HFFc6 (cell line): ENCODE measurements around the gene WASF3. TPM values are rescaled to one million over a fixed set of nuclear protein-coding genes. Genes with fewer than 3 reads are reported as not detected.

Experiments
- DNase-seq: peaks from one replicate; pipeline ENCODE4 v3.0.0-alpha.2; 2018
- H3K27ac Mint-ChIP-seq: 2 replicates; pipeline ENCODE4 v1.8.0; 2020; ENCODE audit warnings: mild to moderate bottlenecking, mixed read lengths
- H3K27me3 Mint-ChIP-seq: 2 replicates; pipeline ENCODE4 v1.8.0; 2021; ENCODE audit warnings: mild to moderate bottlenecking, moderate library complexity, mixed read lengths; ENCODE audit not compliant: insufficient read depth
- H3K36me3 Mint-ChIP-seq: 2 replicates; pipeline ENCODE4 v1.8.0; 2021; ENCODE audit warnings: low read depth, mixed read lengths
- H3K4me1 Mint-ChIP-seq: 2 replicates; pipeline ENCODE4 v1.8.0; 2020; ENCODE audit warnings: low read depth, mixed read lengths
- H3K4me3 Mint-ChIP-seq: 2 replicates; pipeline ENCODE4 v1.8.0; 2020; ENCODE audit warnings: mild to moderate bottlenecking, moderate library complexity, mixed read lengths
- H3K9me3 Mint-ChIP-seq: 2 replicates; pipeline ENCODE4 v1.8.0; 2020; ENCODE audit warnings: mild to moderate bottlenecking, mixed read lengths
- CTCF ChIP-seq: fragments of 200-600 bp; sonication (generic); IDR thresholded peaks from 2 replicates; pipeline ENCODE4 v1.5.0; 2021; ENCODE audit warnings: antibody characterized with exemption, mild to moderate bottlenecking
- total RNA-seq, 6 experiments: library from RNA; stranded (reverse); fragmentation: NEBNext Ultra II Directional; extraction: Animal tissue kit (Norgen Biotek cat#: 25700); gene quantifications; 2 replicates in 1 of 6; 3 replicates in 5 of 6; pipeline ENCODE4 v1.2.3, GENCODE V29; 2021

WASF3 gene
- total RNA-seq, 6 experiments from 2014 or later: 26.4 to 32.9 (median 28.2) TPM

DNA sequence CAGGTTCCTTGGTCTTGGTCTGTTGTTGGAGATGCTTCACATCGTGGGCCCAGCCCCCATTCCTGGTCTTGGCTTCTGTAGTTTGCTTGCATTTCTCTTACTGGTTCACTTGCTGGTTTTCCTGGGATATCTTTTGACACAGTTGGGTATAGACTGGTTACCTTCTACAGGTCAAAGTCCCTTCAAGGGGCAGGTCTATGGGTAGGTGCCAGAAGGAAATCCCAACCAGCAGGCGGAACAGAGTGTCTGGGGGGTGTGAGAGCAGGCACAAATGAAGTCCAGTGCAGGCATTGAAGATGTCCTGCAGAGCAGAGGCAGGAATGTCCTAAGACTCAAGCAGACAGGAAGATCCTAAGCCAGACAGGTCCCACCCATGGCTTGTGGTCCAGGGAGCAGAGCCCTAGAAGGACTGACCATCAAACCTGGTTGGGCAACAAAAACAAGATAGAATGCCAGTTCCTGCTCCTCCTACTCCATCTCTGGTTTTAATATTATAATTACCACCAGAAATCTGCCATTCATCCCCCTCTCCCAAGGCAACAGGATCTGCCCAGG is 17.7 kb upstream of the WASF3 start:
- TF ChIP-seq CTCF: no peak
- Mint-ChIP-seq H3K4me3 (no peak overlapping the region), H3K27ac (no peak overlapping the region), H3K9me3 (no peaks in the 10 kb centered on the region), H3K4me1 (no peaks in the 10 kb centered on the region), H3K27me3 (peaks cover 50% of the 10 kb centered on the region), H3K36me3 (no peaks in the 10 kb centered on the region)
- DNase-seq: no peak

GRCh38 chr13:26540334-26540733 is 17.1 kb upstream of the WASF3 start:
- H3K9me3 Mint-ChIP-seq: no peaks in the 10 kb centered on the region
- H3K27me3 Mint-ChIP-seq: peaks cover 50% of the 10 kb centered on the region
- no peak for DNase-seq
- H3K4me1 Mint-ChIP-seq: no peaks in the 10 kb centered on the region
- no peak overlapping the region for H3K4me3 Mint-ChIP-seq
- no peak overlapping the region for H3K27ac Mint-ChIP-seq
- no peak for TF ChIP-seq CTCF
- H3K36me3 Mint-ChIP-seq: no peaks in the 10 kb centered on the region

- H3K36me3 Mint-ChIP-seq: no peaks in the 10 kb centered on the region
- H3K27ac Mint-ChIP-seq: no peak overlapping the region
- H3K9me3 Mint-ChIP-seq: no peaks in the 10 kb centered on the region
- no peak for DNase-seq
- TF ChIP-seq CTCF: no peak
- H3K27me3 Mint-ChIP-seq: peaks cover 48% of the 10 kb centered on the region
- no peaks in the 10 kb centered on the region for H3K4me1 Mint-ChIP-seq
- no peak overlapping the region for H3K4me3 Mint-ChIP-seq
Observed at GRCh38 chr13:26541041-26541440, 16.4 kb upstream of the WASF3 start.

- no peak for TF ChIP-seq CTCF
- Mint-ChIP-seq H3K27me3 (peaks cover 45% of the 10 kb centered on the region), H3K4me3 (no peak overlapping the region), H3K36me3 (no peaks in the 10 kb centered on the region), H3K9me3 (no peaks in the 10 kb centered on the region), H3K27ac (no peak overlapping the region), H3K4me1 (no peaks in the 10 kb centered on the region)
- no peak for DNase-seq
Observed at GRCh38 chr13:26541678-26542568, 15.6 kb upstream of the WASF3 start.

DNA sequence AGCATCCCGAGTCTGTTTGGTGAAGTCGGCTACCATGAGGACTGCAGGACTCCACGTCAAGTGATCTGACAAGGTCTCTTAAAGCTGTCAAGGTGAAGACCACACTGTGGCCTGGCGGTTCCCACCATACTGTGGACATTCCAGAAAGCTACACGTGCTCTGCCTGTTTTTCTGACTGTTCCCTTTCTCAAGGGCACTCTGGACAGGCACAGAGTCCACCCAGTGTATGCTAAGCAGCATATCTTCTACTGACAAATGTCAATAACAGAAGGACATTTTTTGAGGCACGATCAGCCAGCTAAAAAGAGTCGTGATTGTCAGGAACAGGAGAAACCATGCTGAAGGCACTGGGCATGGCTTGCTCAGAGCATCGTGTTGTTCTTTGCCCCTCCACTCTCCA is 12.8 kb upstream of the WASF3 start:
- H3K4me3 Mint-ChIP-seq: no peak overlapping the region
- no peaks in the 10 kb centered on the region for H3K36me3 Mint-ChIP-seq
- H3K9me3 Mint-ChIP-seq: no peaks in the 10 kb centered on the region
- no peak overlapping the region for H3K27ac Mint-ChIP-seq
- H3K4me1 Mint-ChIP-seq: peaks cover 7% of the 10 kb centered on the region; the same call in 1 of the 2 replicates
- TF ChIP-seq CTCF: no peak
- H3K27me3 Mint-ChIP-seq: peaks cover 38% of the 10 kb centered on the region
- no peak for DNase-seq
